ENCODE data around the gene STUB1.

The STUB1 gene

DNA sequence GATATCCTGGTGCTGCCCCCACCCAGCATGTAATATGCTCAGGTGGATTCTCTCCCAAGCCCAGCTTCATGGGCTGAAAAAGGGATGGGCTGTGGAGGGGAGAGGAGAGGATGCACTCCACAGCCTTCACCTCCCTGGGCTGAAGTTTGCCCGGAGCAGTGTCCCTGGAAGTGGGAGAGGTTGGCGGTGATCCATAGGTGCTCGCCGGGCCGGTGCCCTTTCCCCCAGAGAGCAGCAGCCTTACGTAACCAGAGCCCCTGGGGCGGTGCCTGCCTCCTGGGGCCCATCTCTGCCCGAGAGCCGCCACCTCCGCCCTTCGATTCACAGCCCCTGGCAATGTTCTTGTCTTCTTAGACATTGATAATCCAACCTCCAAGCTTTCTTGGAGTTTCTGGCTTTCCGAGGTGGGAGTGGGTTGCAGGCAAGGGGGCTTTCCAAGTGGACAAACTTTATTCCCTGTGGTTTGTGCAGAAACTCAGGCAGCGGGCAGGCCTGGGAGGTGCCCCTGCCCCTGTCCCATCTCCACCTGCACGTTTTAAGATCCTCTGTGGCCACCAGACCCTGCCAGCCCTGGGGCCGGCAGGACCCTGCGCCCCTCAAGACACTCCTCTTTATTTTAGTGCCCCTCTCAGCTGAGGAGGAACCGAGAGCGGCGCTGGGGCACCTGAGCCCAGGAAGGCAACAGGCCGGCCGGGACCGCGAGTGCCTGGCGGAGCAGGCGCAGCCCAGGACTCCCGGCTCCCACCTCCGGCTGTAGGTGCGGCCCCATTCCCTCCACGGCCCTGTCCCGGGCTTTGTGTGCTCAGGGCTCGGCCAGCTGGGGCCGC is 34.1 kb upstream of the STUB1 start:
- no peak for DNase-seq

DNA sequence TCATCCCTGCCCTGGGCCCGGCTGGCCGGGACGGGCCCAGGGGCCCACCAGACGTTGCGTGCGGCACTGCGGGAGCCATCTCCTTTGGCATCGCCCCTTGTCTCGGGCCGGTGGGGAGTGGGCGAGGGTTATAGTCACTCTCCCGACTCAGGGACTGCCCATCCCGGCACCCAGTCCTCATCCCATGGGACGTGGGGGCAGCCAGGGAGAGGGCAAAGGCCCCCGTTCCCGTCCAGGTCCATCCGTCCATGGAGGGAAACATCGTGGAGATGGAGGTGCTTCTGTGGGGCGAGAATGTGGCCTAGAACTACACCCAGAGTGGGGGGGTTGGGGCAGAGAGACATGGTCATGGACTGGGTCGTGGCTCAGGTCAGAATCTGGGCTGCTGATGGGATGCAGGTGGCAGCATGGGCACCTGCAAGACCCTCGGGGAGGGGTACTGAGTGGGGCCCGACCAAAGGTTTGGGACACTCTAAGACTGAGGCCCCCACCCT is 33.5 kb upstream of the STUB1 start:
- no peak for DNase-seq

DNA sequence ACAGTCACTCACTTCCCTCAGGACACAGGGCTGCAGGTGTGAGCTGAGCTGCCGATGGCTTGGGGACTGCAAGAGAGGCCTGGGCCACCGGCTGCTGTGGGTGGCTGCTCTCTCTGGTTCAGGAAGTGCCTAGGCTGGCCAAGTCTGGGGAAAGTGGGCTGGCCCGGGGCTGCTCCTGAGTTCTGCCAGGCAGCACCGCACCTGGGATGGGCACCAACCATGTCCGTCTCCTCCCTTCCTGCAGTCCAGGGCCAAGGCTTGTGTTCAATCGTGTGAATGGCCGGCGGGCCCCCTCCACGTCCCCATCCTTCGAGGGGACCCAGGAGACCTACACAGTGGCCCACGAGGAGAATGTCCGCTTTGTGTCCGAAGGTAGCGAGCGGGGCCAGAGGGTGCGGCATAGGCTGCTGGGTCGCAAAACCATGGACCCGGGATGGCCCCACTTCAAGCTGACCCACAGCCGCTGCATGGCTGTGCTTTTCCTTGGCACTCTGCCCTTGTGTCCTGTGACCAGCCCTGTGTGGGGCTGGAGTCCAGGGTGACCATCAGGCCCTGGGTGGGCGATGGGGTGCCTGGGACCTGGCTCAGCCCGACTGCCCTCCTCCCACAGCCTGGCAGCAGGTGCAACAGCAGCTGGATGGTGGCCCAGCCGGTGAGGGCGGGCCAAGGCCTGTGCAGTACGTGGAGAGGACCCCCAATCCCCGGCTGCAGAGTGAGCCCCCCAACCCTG is 32.9 kb upstream of the STUB1 start:
- no peak for DNase-seq

DNA sequence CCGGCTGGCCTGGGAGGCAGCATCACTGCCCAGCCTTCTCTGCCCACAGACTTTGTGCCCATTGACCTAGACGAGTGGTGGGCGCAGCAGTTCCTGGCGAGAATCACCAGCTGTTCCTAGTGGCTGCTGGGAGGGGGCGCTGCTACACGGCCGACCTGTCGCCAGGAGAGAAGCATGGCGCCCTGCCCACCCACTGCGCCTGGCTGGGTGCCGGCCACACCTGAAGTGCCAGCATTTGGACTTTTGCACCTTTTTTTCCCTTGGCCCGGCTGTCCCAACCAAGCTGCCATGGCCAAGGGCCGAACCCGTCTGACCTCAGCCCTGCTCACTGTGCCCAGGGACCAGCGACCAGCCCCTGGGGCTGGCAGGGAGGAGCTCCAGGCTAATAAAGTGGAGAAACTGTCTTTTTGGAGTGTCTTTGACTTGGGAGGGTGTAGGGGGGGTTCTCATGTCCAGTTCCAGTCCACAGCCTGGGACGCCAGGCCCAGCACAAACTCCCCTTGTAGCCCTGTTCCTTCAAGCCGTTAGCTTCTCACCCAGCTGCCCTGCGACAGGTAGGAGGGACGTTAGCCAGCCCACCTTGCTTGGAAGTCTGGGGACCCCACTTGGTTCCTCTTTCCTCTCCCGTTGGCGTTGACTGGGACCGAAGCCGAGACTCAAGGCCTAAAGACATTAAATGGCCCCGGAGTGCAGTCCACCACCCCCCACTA is 32.0 kb upstream of the STUB1 start:
- peak; percentile 69 to 73 for DNase-seq

DNA sequence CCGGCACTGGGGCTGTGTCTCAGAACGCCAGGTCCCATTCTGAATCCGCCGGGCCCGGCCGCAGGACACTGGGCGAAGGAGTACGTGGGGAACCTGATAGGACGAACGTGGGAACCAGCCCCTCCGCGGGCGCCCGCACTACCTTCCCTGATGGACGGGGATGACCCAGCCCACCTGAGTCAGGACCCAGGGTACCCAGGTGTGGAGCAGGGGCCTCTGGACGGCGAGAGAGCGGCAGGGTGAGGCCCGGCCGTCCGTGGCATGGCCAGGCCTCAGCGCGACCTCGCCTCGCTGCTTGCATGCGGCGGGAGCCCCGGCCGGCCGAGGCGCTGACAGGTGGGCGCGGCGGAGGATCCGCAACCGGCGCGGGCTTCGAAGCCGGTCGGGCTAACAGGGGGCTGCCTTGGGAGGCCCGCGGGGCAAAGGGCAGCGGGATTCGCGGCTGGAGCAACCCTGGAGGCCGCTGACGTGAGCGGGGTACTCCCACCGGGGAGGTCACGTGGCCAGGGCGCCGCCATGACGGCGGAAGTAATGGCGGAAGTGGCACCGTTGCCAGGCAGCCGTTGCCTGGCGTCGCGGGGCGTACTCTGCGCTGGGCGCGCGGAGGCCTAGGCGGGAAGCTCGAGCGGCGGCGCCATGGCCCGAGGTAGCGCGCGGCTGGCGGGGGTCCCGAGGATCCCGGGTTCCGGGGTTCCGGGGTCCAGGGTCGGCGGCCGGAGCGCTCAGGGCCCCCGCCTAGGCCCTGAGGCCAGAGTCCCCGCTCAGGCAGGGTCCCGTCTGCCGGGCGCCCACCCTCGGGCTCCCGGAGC is 31.2 kb upstream of the STUB1 start, which contains the start of gene WDR90:
Gene WDR90, plus strand, starts transcription at position 585 of the 809 bp plus-strand sequence. Its CDS starts 52 bp downstream, at position 637.
- DNase-seq, result peak; percentile 92 to 95

DNA sequence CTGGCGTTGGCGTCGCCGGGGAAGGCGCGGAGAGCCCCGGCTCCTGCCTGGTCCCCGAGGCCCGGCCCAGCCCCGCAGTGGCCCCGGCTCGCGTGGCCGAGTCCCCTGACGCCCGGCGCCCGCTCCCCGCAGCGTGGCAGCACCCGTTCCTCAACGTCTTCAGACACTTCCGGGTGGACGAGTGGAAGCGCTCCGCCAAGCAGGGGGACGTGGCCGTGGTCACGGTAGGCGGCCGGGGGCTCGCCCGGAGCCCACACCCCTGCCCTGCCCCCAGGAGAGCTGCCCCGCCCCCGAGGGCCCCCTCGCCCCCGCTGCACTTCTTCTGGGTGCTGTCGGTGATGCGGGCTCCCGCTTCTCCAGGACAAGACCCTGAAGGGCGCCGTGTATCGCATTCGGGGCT is 30.6 kb upstream of the STUB1 start:
- peak; percentile 22 to 32 for DNase-seq

DNA sequence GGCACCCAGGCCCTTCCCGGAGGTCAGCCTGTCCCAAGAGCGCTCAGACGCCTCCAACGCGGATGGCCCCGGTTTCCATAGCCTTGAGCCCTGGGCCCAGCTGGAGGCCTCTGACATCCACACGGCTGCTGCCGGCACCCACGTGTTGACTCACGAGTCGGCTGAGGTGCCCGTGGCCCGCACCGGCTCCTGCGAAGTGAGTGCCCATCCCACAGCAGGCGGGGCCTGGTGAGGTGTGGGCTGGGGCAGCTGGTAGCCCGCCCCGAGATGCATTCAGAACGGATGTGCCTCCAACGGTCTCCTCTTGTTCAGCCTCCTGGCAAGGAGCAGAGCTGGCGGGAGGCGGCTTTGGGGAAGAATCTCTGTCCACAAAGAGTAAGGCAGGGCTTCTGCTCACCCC is 28.4 kb upstream of the STUB1 start:
- DNase-seq, result no peak

DNA sequence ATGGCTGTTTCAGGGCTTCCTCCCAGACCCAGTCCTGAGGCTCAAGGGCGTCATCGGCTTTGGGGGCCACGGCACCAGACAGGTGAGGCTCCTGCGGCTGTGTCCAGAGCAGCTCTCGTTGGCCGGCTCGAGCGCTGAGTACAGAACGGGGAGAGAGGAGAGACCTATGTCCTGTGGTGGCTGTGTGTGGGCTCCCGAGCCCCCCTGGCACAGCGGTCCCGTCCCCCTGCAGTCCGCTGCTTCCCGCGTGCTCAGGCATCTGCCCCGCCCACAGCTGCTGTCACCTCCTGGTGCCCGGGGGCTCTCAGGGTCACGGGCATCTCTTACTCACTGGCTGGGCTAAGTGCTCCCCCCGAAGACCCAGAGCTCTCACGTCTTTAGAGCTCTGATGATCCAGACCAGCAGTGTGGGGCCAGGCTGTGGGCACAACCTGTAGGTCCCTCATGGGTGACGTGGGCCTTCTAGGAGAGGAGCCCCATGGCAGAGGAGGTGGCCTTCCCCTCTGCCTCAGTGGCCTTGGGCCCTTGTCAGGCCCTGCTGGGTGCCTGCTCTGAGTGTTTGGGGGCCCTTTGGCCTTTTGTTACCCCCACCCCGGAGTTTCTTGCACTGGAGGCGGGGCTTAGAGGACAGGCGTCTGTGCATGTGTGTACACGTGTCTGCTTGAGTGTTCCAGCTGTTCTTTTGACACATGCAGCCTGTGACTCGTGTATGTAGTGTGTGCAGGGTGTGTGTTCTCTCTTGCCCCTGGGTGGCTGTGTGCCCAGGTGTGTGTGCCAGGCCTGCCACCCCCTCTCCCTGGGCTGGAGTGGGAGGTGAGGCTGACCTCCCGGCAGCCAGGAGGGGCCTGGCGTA is 27.5 kb upstream of the STUB1 start:
- no peak for DNase-seq

DNA sequence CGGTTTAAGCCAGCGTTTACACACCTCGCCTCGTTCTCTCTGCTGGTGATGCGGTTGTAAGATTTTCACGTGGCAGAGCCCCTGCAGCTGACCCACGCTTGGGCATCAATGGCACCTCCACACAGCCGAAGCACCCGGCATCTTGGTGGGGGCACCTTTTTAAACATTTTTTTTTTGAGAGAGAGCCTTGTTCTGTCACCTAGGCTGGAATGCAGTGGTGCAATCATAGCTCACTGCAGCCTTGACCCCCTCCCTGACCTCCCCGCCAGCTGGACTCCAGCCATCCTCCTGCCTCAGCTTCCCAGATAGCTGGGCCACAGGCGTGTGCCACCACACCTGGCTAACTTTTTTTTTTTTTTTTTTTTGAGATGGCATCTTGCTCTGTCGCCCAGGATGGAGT is 26.2 kb upstream of the STUB1 start:
- DNase-seq, result no peak

DNA sequence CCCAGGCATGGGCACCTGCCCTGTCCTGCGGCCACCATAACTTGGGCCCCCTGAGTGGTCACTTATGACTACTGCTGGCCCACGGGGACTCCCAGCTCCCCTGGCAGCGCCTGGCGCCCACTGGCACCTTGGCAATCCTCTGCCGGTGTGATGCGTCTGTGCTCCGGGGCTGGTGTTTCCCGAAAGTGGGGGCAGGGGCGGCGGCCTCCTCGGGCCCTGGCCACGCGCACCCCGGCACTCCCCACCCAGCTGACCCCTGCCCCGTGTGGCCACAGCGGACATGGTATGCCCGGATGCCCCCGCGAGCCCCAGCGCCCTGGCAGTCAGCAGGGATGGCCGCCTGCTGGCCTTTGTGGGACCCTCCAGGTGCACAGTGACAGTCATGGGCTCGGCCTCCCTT is 22.7 kb upstream of the STUB1 start:
- DNase-seq, result no peak

DNA sequence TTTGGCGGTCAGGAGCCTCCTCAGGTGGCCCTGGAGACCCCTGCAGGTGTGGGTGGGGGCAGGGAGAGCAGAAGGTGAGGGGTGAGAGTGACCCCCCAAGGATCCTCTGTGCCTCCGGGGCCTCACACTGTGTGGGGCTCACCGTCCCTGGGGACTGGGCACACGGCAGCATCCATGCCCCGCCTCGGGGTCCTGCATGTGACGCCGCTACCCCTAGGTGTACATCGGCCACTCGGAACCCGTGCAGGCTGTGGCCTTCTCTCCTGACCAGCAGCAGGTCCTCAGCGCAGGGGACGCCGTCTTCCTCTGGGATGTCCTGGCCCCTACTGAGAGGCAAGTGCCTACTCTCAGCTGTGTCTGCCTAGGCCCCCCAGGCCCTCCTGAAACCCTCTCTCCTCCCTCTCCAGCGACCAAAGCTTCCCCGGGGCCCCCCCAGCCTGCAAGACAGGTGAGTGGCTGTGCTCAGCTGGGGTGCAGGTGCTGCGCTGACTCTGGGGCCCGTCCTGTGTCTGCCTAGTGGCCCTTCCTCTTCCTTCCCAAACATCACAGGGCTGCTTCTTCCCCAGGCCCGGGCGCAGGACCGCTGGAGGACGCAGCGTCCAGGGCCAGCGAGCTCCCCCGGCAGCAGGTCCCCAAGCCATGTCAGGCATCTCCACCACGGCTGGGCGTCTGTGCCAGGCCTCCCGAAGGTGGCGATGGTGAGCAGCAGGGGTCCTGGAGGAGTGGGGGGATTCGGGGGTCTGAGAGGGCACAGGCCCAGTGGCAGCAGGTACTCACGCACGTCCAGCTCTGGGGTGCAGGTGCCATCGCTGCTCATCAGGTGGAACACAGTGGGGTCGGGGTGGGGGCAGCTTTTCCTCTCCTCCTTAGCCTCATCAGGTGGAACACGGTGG is 21.3 kb upstream of the STUB1 start:
- no peak for DNase-seq

DNA sequence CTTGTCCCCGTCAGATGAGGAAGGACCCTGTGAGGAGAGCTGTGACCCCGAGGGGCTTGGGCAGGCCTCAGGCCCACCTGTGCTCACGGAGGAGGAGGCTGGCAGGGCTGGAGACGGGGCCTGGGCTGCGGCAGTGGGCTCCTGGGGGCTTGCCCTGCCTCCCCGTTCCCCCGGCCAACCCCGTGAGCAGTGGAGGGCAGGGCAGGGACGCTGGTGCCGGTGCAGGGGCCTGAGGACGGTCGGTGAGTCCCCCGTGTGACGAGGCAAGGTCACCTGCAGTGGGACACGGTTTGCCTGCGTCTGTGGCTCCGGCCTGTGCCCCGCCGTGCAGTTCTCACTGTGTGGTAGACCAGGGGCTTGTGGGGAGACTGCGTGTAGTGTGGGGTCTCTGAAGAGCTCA is 20.6 kb upstream of the STUB1 start:
- no peak for DNase-seq

DNA sequence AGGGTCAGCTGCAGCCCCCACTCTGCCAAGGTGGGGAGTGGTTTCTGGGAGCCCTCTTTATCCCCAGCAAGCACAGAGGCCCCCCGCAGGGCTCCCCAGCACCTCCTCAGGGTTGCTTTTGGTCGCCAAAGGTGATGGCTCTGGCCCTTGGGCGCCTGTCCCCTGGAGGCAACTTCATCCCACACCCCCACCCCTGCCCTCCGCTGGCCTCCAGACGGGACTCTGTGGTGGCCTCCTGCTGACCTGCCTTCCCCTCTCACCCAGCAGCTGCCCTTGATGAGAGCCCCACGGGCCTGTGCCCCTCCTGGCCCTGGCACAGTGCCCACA is 20.1 kb upstream of the STUB1 start:
- no peak for DNase-seq

DNA sequence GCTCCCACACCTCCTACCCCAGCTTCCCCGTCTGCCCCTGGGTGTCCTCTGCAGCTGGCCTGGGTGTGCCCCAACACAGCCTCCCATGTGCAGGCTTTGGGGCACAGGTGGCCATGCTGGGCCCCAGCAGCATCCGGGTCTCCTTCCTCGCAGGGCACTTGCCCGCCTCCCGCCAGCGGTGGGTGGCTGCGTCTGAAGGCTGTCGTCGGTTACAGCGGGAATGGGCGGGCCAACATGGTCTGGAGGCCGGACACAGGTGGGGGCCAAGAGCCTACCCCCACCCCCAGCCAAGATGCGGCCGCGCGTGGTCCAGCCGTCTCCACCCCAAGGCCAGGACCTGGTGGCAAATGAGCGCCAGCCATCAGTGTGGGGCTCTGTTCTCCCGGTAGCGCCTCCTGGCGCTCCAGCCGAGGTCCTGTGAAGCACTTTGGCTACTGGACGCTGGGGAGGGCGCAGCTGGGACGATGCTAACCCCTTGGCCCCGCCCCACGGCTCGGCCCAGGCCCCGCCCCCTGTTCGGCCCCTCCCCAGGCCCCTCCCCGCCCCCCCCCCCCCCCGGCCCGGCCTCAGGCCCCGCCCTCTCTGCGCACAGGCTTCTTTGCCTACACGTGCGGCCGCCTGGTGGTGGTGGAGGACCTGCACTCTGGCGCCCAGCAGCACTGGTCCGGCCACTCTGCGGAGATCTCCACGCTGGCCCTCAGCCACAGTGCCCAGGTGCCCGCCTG is 19.6 kb upstream of the STUB1 start:
- peak; percentile 70 for DNase-seq

DNA sequence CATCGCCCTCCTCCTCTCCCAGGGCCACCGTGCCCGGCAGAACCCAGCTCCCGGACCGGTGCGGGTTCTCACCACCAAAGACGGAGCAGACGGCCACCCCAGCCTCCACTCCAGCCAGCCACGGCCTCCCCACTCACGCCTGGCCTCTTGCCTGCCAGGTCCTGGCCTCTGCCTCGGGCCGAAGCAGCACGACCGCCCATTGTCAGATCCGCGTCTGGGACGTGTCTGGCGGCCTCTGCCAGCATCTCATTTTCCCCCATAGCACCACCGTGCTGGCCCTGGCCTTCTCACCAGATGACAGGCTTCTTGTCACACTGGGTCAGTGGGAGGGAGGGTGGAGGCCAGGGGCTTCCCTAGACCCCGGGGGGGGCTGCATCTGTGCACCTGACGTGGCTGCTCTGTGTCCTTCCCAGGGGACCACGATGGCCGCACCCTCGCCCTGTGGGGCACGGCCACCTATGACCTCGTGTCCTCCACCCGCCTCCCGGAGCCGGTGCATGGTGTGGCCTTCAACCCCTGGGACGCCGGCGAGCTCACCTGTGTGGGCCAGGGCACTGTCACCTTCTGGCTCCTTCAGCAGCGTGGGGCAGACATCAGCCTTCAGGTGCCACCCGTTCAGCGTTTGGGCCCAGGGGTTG is 18.9 kb upstream of the STUB1 start:
- DNase-seq, result no peak

DNA sequence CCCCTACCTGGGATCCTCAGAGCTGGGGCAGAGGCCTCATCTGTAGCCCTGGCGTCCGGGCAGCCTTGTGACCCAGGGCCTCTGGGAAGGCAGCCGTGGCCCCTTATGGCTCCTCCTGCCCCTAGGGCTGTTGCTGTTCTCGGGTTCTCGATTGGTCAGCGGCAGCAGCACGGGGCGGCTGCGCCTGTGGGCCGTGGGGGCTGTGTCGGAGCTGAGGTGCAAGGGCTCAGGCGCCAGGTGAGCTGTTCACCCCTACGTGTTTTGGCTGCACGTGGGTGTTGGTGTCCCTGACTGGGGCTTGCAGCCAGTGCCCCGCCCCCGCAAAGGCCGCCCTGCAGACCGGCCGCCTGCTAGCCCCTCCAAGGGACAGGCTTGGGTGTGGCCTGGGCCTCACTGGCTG is 18.1 kb upstream of the STUB1 start:
- DNase-seq, result no peak

DNA sequence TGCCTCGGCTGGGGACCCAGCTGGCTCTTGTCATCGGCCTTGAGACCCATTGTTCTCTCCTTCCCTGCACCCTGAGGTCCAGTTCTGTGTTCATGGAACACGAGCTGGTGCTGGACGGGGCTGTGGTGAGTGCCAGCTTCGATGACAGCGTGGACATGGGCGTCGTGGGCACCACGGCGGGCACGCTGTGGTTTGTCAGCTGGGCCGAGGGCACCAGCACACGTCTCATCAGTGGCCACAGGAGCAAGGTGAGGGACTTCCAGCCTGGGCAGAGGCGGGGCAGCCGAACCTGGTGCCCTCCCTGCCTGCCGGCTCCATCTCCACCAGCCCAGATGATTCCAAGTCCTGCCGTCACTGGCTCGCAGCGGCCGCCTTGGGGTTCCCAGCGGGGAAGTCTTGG is 17.6 kb upstream of the STUB1 start:
- DNase-seq, result no peak

DNA sequence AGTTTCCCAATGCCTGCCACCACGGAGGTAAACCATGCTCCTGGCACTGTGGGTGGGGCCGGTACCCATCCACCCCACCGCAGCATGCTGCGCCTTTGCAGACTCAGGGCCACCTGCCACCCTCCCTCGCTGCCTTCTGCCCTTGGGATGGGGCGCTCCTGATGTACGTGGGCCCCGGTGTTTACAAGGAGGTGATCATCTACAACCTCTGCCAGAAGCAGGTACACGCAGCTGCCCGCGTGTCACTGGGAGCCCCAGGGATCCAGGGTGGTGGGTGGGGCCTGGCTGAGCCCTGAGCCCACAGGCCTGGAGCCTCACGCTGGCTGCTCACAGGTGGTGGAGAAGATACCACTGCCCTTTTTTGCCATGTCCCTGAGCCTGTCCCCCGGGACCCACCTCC is 13.6 kb upstream of the STUB1 start:
- no peak for DNase-seq

DNA sequence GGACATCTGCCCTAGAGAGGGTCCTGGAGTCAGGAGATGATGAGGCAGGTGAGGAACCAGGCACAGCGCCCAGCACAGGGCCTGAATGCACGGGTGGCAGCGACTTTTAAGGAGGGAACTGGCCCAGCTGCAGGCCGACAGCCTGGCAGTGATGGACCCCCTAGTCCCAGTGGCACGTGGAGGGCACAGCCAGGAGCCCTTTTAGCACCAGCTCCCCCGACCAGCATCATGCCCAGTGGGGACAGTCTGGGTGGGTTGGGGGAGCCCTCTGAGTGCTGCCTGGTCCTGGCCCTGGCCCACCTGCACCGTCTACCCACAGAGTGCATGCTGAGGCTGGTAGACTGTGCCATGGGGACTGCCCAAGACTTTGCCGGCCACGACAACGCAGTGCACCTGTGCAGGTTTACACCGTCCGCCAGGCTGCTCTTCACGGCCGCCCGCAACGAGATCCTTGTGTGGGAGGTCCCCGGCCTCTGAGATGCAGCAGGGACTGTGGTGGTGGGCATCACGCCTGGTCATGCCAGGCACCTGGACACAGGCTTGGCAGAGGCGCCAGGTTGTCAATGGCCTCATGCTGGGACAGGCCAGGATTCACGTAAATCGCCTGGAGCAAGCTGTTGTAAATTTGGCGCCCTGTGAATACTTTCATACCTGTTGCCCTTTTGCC is 13.0 kb upstream of the STUB1 start:
- no peak for DNase-seq
